Adrenal gland (tissue), 12 donors: ENCODE data around the gene RBM47. TPM values are rescaled to one million over a fixed set of nuclear protein-coding genes. Genes with fewer than 3 reads are reported as not detected.
"Not testable (repeated sequence)": the region's sequence is repeated elsewhere in the genome, so short reads cannot be mapped to it uniquely, and the experiment has no call there.

ENCODE experiments used
- DNase-seq, 7 donors: peaks; one replicate each; pipeline ENCODE4 v3.0.0-alpha.2; 2019 to 2020
- H3K27ac ChIP-seq, 5 donors: fragments of 200-600 bp; sonication (generic) in 4 of 5; 1 replicate in 3 of 5; 2 replicates in 2 of 5; pipeline versions ENCODE4 v1.5.1 to v1.8.0; 2016 to 2020; ENCODE audit warnings: mild to moderate bottlenecking in 1 of 5
- H3K27me3 ChIP-seq: fragments of 200-600 bp; 2 replicates; pipeline ENCODE4 v1.8.0; 2021
- H3K36me3 ChIP-seq, 2 donors: fragments of 200-600 bp; replicated peaks in 1 of 2; 1 replicate in 1 of 2; 2 replicates in 1 of 2; pipeline versions ENCODE4 v1.5.1 to v1.8.0; 2018 to 2022
- H3K4me1 ChIP-seq, 2 donors: fragments of 200-600 bp; replicated peaks in 1 of 2; 1 replicate in 1 of 2; 2 replicates in 1 of 2; pipeline versions ENCODE4 v1.5.1 to v1.8.0; 2018 to 2021
- H3K4me3 ChIP-seq, 4 donors: fragments of 200-600 bp; sonication (generic) in 3 of 4; one replicate each; pipeline ENCODE4 v1.5.1; 2016 to 2018
- H3K9me3 ChIP-seq, 3 donors: fragments of 200-600 bp; sonication (generic) in 1 of 3; replicated peaks in 1 of 3; 1 replicate in 2 of 3; 2 replicates in 1 of 3; pipeline versions ENCODE4 v1.5.1 to v1.8.0; 2016 to 2021
- POLR2A ChIP-seq, 2 donors: fragments of 450-650 bp; IDR thresholded peaks; one replicate each; pipeline ENCODE4 v1.6.1; 2017; ENCODE audit warnings: antibody characterized with exemption in 2 of 2, mild to moderate bottlenecking in 2 of 2, moderate library complexity in 1 of 2
- WGBS, 4 donors: extraction: QIAGEN DNeasy Blood & Tissue Kit in 2 of 4; methylation state at CpG; one replicate each; pipeline versions ENCODE4 v1.1.5 to v1.1.7; 2013 to 2017; 5-methylcytosine and 5-hydroxymethylcytosine counted together
- intact Hi-C, 2 donors: fragments of 100-400 bp; cut with DNase I; formaldehyde crosslinking; loops; one replicate each; pipeline versions ENCODE4 v1.14.1 to v1.15.0; 2022 to 2023
- polyA plus RNA-seq, 3 donors: library from polyadenylated mRNA; stranded (reverse); fragments of 200-250 nt in 2 of 3; fragments of 350-450 nt in 1 of 3; fragmentation: Illumina TruSeq in 1 of 3; extraction: RNeasy Lipid Tissue Mini Kit (QIAGEN cat#74804) in 1 of 3; gene quantifications; one replicate each; pipeline ENCODE4 v1.2.3, GENCODE V29; 2013 to 2014
- total RNA-seq, 9 donors: library from RNA; depleted of rRNA in 4 of 9; stranded (reverse); fragments of >200 nt in 4 of 9; fragments of 120-200 nt in 1 of 9; fragmentation: NEBNext Ultra II Directional in 1 of 9; extraction: Animal tissue kit (Norgen Biotek cat#: 25700) in 1 of 9; gene quantifications; one replicate each; pipeline versions ENCODE4 v1.1.0 to v1.2.4, GENCODE V29; 2013 to 2023
- TF ChIP-seq, protein P1 (sequence below), 6 experiments: fragments of 450-650 bp in 4 of 6; fragments of 200-600 bp in 2 of 6; sonication (generic) in 1 of 6; IDR thresholded peaks; 1 replicate in 5 of 6; 2 replicates in 1 of 6; pipeline versions ENCODE4 v1.5.1 to v1.8.0; 2016 to 2021; ENCODE audit warnings: antibody characterized with exemption in 6 of 6, mild to moderate bottlenecking in 2 of 6, moderate library complexity in 1 of 6
- donor health status: healthy with polysubstance abuse.
- donor health status: Bipolar disorder and iron deficiency.
- donor health status: DM: yes; HTN: yes; CAD: no.
- donor health status: DM: no; HTN: no; CAD: no.
- donor health status: DM: no; HTN: no; CAD: no.
- donor health status: DM: yes; HTN: yes; CAD: no.

Gene RBM47
- total and polyA plus RNA-seq, 12 donors, result 25.7 to 370 (median 155) TPM

DNA sequence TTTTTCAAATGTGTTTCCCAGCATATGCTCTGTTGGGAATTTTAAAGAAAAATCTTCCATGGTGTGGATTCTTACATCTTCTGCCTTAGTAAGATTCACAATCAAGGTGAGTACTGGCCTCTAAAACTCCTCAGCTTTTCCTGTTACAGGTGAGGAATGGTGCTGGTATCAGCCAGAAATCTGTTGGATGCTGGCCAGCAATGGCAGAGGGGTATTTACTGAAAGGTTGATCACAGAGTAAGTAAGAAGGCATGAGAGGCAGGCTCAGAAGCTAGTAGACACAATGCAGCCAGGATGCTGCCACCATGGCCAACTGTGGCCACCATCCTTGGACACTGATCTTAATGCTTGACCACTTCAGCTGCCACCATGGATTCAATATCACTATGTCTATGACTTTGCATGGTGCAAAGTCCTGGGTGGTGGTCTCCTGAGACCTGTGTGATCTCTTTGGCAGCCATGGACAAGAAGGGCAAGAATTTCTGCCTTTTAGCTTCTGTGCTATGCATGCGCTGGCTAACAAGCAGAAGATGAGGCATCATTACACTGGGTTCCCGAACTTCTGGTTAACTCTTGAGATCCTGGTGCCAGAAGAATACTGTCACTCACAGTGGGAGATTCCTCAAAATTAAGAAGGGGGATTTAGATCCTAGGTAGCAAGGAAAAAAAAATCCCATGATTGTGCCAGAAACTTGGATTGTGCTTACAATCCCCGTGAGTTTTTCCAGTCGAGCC, 234.3 kb downstream of the RBM47 start:
- WGBS, 4 donors, result 50 to 69% (median 56%) methylated on average over 4 of the region's 4 CpGs
- Histone ChIP-seq H3K27ac (peak overlapping the region in 1 of 5 donors; percentile 52), H3K36me3 (no peaks in the 10 kb centered on the region), H3K27me3 (no peaks in the 10 kb centered on the region), H3K9me3 (no peaks in the 10 kb centered on the region), H3K4me1 (peaks cover 6% of the 10 kb centered on the region in 2 donors), H3K4me3 (no peak overlapping the region)
- TF ChIP-seq POLR2A (IDR thresholded peaks at IDR 0.05), result no peak
- TF ChIP-seq, protein P1, sequence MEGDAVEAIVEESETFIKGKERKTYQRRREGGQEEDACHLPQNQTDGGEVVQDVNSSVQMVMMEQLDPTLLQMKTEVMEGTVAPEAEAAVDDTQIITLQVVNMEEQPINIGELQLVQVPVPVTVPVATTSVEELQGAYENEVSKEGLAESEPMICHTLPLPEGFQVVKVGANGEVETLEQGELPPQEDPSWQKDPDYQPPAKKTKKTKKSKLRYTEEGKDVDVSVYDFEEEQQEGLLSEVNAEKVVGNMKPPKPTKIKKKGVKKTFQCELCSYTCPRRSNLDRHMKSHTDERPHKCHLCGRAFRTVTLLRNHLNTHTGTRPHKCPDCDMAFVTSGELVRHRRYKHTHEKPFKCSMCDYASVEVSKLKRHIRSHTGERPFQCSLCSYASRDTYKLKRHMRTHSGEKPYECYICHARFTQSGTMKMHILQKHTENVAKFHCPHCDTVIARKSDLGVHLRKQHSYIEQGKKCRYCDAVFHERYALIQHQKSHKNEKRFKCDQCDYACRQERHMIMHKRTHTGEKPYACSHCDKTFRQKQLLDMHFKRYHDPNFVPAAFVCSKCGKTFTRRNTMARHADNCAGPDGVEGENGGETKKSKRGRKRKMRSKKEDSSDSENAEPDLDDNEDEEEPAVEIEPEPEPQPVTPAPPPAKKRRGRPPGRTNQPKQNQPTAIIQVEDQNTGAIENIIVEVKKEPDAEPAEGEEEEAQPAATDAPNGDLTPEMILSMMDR (IDR thresholded peaks at IDR 0.05), result no peak
- no peak for DNase-seq
- intact Hi-C loops, result no loop called here

DNA sequence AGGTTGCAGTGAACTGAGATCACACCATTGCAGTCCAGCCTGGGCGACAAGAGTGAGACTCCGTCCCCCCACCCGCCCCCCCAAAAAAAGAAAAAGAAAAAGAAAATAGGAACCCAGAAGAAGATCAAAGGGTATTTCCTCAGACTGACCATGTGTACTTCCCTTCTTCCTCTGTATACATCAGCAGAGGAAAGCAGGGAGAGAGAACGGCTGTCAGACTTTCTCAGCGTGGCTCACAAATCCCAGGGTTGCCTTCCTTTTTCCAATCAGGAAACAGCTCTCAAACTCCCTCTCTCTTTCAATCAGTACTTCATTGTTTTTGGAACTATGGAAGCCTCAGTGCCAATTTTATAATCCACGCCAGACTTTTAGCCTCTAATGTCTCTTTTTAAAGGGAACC, 235.4 kb downstream of the RBM47 start:
- Histone ChIP-seq H3K4me3 (no peak overlapping the region), H3K27me3 (no peaks in the 10 kb centered on the region), H3K36me3 (no peaks in the 10 kb centered on the region), H3K4me1 (peaks cover 6% of the 10 kb centered on the region in 2 donors), H3K27ac (no peak overlapping the region), H3K9me3 (no peaks in the 10 kb centered on the region)
- DNase-seq, result no peak
- WGBS, 4 donors, result 69 to 76% (median 71%) methylated on average over 6 of the region's 6 CpGs
- TF ChIP-seq POLR2A (IDR thresholded peaks at IDR 0.05), result no peak
- TF ChIP-seq, protein P1 (IDR thresholded peaks at IDR 0.05), result no peak
- intact Hi-C loops, result no loop called here

DNA sequence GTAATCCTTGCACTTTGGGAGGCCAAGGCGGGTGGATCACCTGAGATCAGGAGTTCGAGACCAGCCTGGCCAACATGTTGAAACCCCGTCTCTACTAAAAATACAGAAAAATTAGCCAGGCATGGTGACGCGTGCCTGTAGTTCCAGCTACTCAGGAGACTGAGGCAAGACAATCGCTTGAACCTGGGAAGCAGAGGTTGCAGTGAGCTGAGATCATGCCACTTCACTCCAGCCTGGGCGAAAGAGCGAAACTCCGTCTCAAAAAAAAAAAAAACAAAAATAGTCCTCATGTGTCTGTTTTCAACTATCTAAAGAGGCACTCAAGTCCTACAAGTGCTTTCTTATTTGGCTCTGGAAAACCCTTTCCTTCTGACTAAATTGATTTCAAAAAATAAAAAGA, 237.4 kb downstream of the RBM47 start:
- H3K36me3 ChIP-seq, H3K4me3 ChIP-seq, H3K9me3 ChIP-seq, H3K27me3 ChIP-seq, intact Hi-C loops, H3K27ac ChIP-seq, H3K4me1 ChIP-seq, DNase-seq: not testable (repeated sequence)
- WGBS, 4 donors, result 91 to 95% (median 94%) methylated on average over 9 of the region's 9 CpGs

DNA sequence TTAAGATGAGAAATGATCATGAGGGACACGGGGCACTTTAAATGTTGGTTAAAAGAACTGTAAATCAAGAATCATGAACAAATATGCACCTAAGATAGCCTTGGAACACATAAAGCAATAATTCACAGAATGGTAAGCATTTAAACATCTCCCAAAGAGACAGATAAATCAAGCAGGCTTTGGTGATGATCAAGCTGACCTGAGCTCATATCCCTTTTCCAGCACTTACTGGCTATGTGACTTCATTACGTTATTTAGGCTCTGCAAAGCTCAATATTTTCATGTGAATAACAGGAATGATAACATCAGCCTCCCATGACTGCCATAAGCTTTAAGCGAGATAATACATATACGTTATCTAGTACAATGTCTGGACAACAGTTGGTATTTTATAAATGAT, 239.7 kb downstream of the RBM47 start:
- Histone ChIP-seq H3K27ac (no peak overlapping the region), H3K4me1 (no peaks in the 10 kb centered on the region), H3K36me3 (no peaks in the 10 kb centered on the region), H3K4me3 (no peak overlapping the region), H3K9me3 (no peaks in the 10 kb centered on the region), H3K27me3 (no peaks in the 10 kb centered on the region)
- no peak for DNase-seq
- intact Hi-C loops, result no loop called here
- no peak for TF ChIP-seq POLR2A (IDR thresholded peaks at IDR 0.05)
- TF ChIP-seq, protein P1 (IDR thresholded peaks at IDR 0.05), result no peak
- 63 to 88% (median 81%) methylated on average over 4 of the region's 4 CpGs for WGBS, 4 donors

DNA sequence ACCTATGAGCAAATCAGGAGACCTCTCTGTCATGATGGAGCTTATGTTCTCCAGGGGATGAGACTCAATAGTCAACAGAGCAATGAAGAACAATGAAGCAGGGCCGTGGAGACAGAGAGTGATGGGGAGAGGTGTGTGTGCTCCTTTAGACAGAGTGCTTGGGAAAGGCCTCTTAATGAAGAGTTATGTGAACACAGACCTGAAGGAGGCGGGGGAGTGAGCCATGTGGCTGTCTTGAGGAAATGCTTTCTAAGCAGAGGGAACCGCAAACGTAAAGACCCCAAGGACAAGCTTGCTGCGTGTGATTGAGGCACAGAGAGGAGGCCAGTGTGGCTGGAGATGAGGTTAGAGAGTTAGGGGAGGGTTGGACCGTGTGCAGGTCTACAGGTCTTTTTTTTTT, 241.4 kb downstream of the RBM47 start:
- no peaks in the 10 kb centered on the region for H3K4me1 ChIP-seq
- no peak overlapping the region for H3K27ac ChIP-seq
- H3K36me3 ChIP-seq, result no peaks in the 10 kb centered on the region
- 60 to 73% (median 68%) methylated on average over 6 of the region's 6 CpGs for WGBS, 4 donors
- H3K27me3 ChIP-seq, result no peaks in the 10 kb centered on the region
- intact Hi-C loops, result no loop called here
- TF ChIP-seq, protein P1 (IDR thresholded peaks at IDR 0.05), result no peak
- TF ChIP-seq POLR2A (IDR thresholded peaks at IDR 0.05), result no peak
- H3K4me3 ChIP-seq, result no peak overlapping the region
- H3K9me3 ChIP-seq, result no peaks in the 10 kb centered on the region
- no peak for DNase-seq
